Activated T-helper 1 cell treated with anti-CD3 and anti-CD28 coated beads, Interleukin-2, amount 50 U/mL, for 16 hours (primary cell): ENCODE data around the gene VIT.

Source experiments
- DNase-seq, 2 donors: peaks; one replicate each; pipeline ENCODE4 v3.0.0-alpha.2; 2020; ENCODE audit warnings: low read depth in 1 of 2, low spot score in 1 of 2

Gene VIT

GRCh38 chr2:36756438-36756837 is 59.9 kb downstream of the VIT start:
- no peak for DNase-seq

- no peak for DNase-seq
These were observed 66.4 kb downstream of the VIT start for GRCh38 chr2:36762764-36763490.

GRCh38 chr2:36769106-36769505 is 72.6 kb downstream of the VIT start:
- no peak for DNase-seq

- DNase-seq = peak in 1 of 2 donors; percentile 6
These were observed 74.2 kb downstream of the VIT start for GRCh38 chr2:36770542-36771287.

- no peak for DNase-seq
These were observed 75.2 kb downstream of the VIT start for GRCh38 chr2:36771671-36772070.

- no peak for DNase-seq
These were observed 77.4 kb downstream of the VIT start for GRCh38 chr2:36773947-36774346.

- no peak for DNase-seq
These were observed 78.8 kb downstream of the VIT start for GRCh38 chr2:36775261-36775660.

- DNase-seq = no peak
These were observed 79.3 kb downstream of the VIT start for GRCh38 chr2:36775806-36776205.

GRCh38 chr2:36777272-36777671 is 80.8 kb downstream of the VIT start:
- DNase-seq = no peak

- DNase-seq = no peak
These were observed 81.3 kb downstream of the VIT start for GRCh38 chr2:36777788-36778187.

- DNase-seq = no peak
These were observed 83.0 kb downstream of the VIT start for GRCh38 chr2:36779462-36779861.

- no peak for DNase-seq
These were observed 83.8 kb downstream of the VIT start for GRCh38 chr2:36780231-36780839.

- no peak for DNase-seq
These were observed 85.6 kb downstream of the VIT start for GRCh38 chr2:36781907-36782720.

GRCh38 chr2:36783246-36783645 is 86.7 kb downstream of the VIT start:
- DNase-seq = no peak

- DNase-seq = peak; percentile 30 to 34
These were observed 88.8 kb downstream of the VIT start for GRCh38 chr2:36785179-36785795.

- no peak for DNase-seq
These were observed 92.8 kb downstream of the VIT start for GRCh38 chr2:36789181-36789804.

GRCh38 chr2:36792951-36793350 is 96.4 kb downstream of the VIT start:
- no peak for DNase-seq

GRCh38 chr2:36797324-36798070 is 101.0 kb downstream of the VIT start:
- no peak for DNase-seq

- DNase-seq = no peak
These were observed 102.2 kb downstream of the VIT start for GRCh38 chr2:36798724-36799123.

- peak in 1 of 2 donors; percentile 20 for DNase-seq
These were observed 103.9 kb downstream of the VIT start for GRCh38 chr2:36800381-36800780.
